Right renal cortex interstitium (tissue), 3 donors: ENCODE data around the gene CCDC18. TPM values are rescaled to one million over a fixed set of nuclear protein-coding genes. Genes with fewer than 3 reads are reported as not detected.
"Not testable (repeated sequence)": the region's sequence is repeated elsewhere in the genome, so short reads cannot be mapped to it uniquely, and the experiment has no call there.

Experiments used
- DNase-seq, 3 donors: peaks; one replicate each; pipeline ENCODE4 v3.0.0-alpha.2; 2013; ENCODE audit warnings: low read depth in 3 of 3, low spot score in 2 of 3
- polyA plus RNA-seq, 3 donors: library from polyadenylated mRNA; unstranded; fragments of 120-200 nt; gene quantifications; one replicate each; pipeline ENCODE4 v1.2.1, GENCODE V29; 2013; ENCODE audit not compliant: insufficient read length in 3 of 3

Gene CCDC18
- polyA plus RNA-seq, 3 donors: 9.2 to 16.1 (median 12.4) TPM

GRCh38 chr1:93170141-93170678 is 10.3 kb upstream of the CCDC18 start:
- DNase-seq: not testable (repeated sequence)

- DNase-seq: no peak
These were observed 8.9 kb upstream of the CCDC18 start for GRCh38 chr1:93171549-93172034.

- no peak for DNase-seq
These were observed 7.7 kb upstream of the CCDC18 start for GRCh38 chr1:93172778-93173177.

GRCh38 chr1:93174638-93175037 is 5.9 kb upstream of the CCDC18 start:
- not testable (repeated sequence) for DNase-seq

- DNase-seq: no peak
These were observed 2.5 kb upstream of the CCDC18 start for GRCh38 chr1:93177991-93178390.

GRCh38 chr1:93178418-93178817 is 2.1 kb upstream of the CCDC18 start:
- DNase-seq: no peak

- DNase-seq: peak; percentile 90 to 96 (median 93)
These were observed 420 bp upstream of the CCDC18 start, which contains the start of gene TMED5 for GRCh38 chr1:93179886-93180722. Gene TMED5, minus strand, starts transcription at chr1:93180413. Its CDS starts 171 bp downstream, at chr1:93180242.

- DNase-seq: no peak
These were observed 6.1 kb downstream of the CCDC18 start for GRCh38 chr1:93186667-93187066.

GRCh38 chr1:93190432-93190831 is 9.9 kb downstream of the CCDC18 start:
- DNase-seq: no peak

- DNase-seq: no peak
These were observed 13.9 kb downstream of the CCDC18 start for GRCh38 chr1:93194231-93194990.

- no peak for DNase-seq
These were observed 16.1 kb downstream of the CCDC18 start for GRCh38 chr1:93196591-93196990.

- DNase-seq: no peak
These were observed 18.6 kb downstream of the CCDC18 start for GRCh38 chr1:93199150-93199549.

- no peak for DNase-seq
These were observed 19.6 kb downstream of the CCDC18 start for GRCh38 chr1:93200086-93200620.

- no peak for DNase-seq
These were observed 20.2 kb downstream of the CCDC18 start for GRCh38 chr1:93200714-93201113.

- no peak for DNase-seq
These were observed 25.5 kb downstream of the CCDC18 start for GRCh38 chr1:93205892-93206566.

GRCh38 chr1:93206567-93206954 is 26.0 kb downstream of the CCDC18 start:
- no peak for DNase-seq

- no peak for DNase-seq
These were observed 26.7 kb downstream of the CCDC18 start for GRCh38 chr1:93207211-93207610.

GRCh38 chr1:93215322-93215721 is 34.8 kb downstream of the CCDC18 start:
- DNase-seq: no peak

- DNase-seq: no peak
These were observed 38.9 kb downstream of the CCDC18 start for GRCh38 chr1:93219443-93219842.

- not testable (repeated sequence) for DNase-seq
These were observed 40.2 kb downstream of the CCDC18 start for GRCh38 chr1:93220716-93221115.
